Astrocyte of the cerebellum (primary cell): ENCODE data around the gene NAT9.

Experiments
- DNase-seq: peaks from one replicate; pipeline ENCODE4 v3.0.0-alpha.2; 2011; ENCODE audit warnings: low read depth
- H3K4me3 ChIP-seq: 2 replicates; pipeline ENCODE4 v1.5.1; 2011; ENCODE audit warnings: mild to moderate bottlenecking, low read depth, low read length, moderate library complexity
- CTCF ChIP-seq: IDR thresholded peaks from 2 replicates; pipeline ENCODE4 v1.5.1; 2012; ENCODE audit warnings: low read length, low read depth, moderate library complexity, mild to moderate bottlenecking; ENCODE audit errors: missing control alignments
- in situ Hi-C: cut with HindIII; loops from 2 replicates; pipeline ENCODE4 v1.10.0; 2017; ENCODE audit warnings: low sequenced_read_pairs

The NAT9 gene

GRCh38 chr17:74733365-74734122 lies 42.6 kb downstream of the NAT9 start:
- DNase-seq, result no peak
- in situ Hi-C loops, result no loop called here
- no peak overlapping the region for H3K4me3 ChIP-seq
- no peak for TF ChIP-seq CTCF

- DNase-seq, result no peak
- no peak for TF ChIP-seq CTCF
- no peak overlapping the region for H3K4me3 ChIP-seq
- in situ Hi-C loops, result no loop called here
These were observed 43.9 kb downstream of the NAT9 start for GRCh38 chr17:74732042-74732867.

- no peak overlapping the region for H3K4me3 ChIP-seq
- no peak for TF ChIP-seq CTCF
- DNase-seq, result no peak
- in situ Hi-C loops, result no loop called here
These were observed 44.9 kb downstream of the NAT9 start for GRCh38 chr17:74731347-74731605.

GRCh38 chr17:74730491-74731346 lies 45.4 kb downstream of the NAT9 start:
- DNase-seq, result no peak
- no peak overlapping the region for H3K4me3 ChIP-seq
- TF ChIP-seq CTCF, result no peak
- in situ Hi-C loops, result no loop called here

- no peak for DNase-seq
- in situ Hi-C loops, result no loop called here
- no peak for TF ChIP-seq CTCF
- H3K4me3 ChIP-seq, result no peak overlapping the region
These were observed 46.3 kb downstream of the NAT9 start for GRCh38 chr17:74729866-74730265.

- no peak for TF ChIP-seq CTCF
- no peak for DNase-seq
- H3K4me3 ChIP-seq, result no peak overlapping the region
- in situ Hi-C loops, result no loop called here
These were observed 46.8 kb downstream of the NAT9 start for GRCh38 chr17:74729368-74729767.
